HG02610 (cell line): ENCODE measurements around the gene TRIM63.

Source experiments
- ATAC-seq: cut with Tn5 transposase; IDR thresholded peaks from one replicate; pipeline ENCODE4 v1.9.1; 2021; ENCODE audit warnings: mild to moderate bottlenecking, moderate library complexity; ENCODE audit not compliant: unreplicated experiment

Gene TRIM63

GRCh38 chr1:26089125-26089524, 21.7 kb upstream of the TRIM63 start:
- no peak for ATAC-seq

- ATAC-seq: no peak
Observed at GRCh38 chr1:26084844-26085243, 17.4 kb upstream of the TRIM63 start.

GRCh38 chr1:26084091-26084561, 16.7 kb upstream of the TRIM63 start:
- ATAC-seq: no peak

- ATAC-seq: no peak
Observed at GRCh38 chr1:26083208-26083607, 15.8 kb upstream of the TRIM63 start.

- ATAC-seq: no peak
Observed at GRCh38 chr1:26082020-26082350, 14.6 kb upstream of the TRIM63 start.

- no peak for ATAC-seq
Observed at GRCh38 chr1:26081267-26082019, 14.0 kb upstream of the TRIM63 start.

- no peak for ATAC-seq
Observed at GRCh38 chr1:26079960-26080814, 12.8 kb upstream of the TRIM63 start.

GRCh38 chr1:26079178-26079563, 11.7 kb upstream of the TRIM63 start:
- ATAC-seq: no peak

- ATAC-seq: no peak
Observed at GRCh38 chr1:26078286-26079177, 11.1 kb upstream of the TRIM63 start.

GRCh38 chr1:26077524-26077923, 10.1 kb upstream of the TRIM63 start:
- no peak for ATAC-seq

GRCh38 chr1:26075421-26076144, 8.2 kb upstream of the TRIM63 start:
- ATAC-seq: no peak

- no peak for ATAC-seq
Observed at GRCh38 chr1:26072305-26072704, 4.9 kb upstream of the TRIM63 start.

GRCh38 chr1:26070963-26071342, 3.5 kb upstream of the TRIM63 start:
- ATAC-seq: no peak

GRCh38 chr1:26070296-26070962, 3.0 kb upstream of the TRIM63 start:
- no peak for ATAC-seq

- no peak for ATAC-seq
Observed at GRCh38 chr1:26069941-26070295, 2.5 kb upstream of the TRIM63 start.

GRCh38 chr1:26066857-26067256, 573 bp downstream of the TRIM63 start:
- no peak for ATAC-seq

GRCh38 chr1:26066160-26066559, 1.3 kb downstream of the TRIM63 start:
- ATAC-seq: no peak

- no peak for ATAC-seq
Observed at GRCh38 chr1:26064553-26064952, 2.9 kb downstream of the TRIM63 start.

GRCh38 chr1:26060832-26061574, 6.4 kb downstream of the TRIM63 start:
- no peak for ATAC-seq
